HepG2 (cell line): Measurements from ENCODE around the gene ARPC3. TPM values are rescaled to one million over a fixed set of nuclear protein-coding genes. Genes with fewer than 3 reads are reported as not detected.

Experiments
- CBX1 ChIP-seq: IDR thresholded peaks from one replicate; pipeline ENCODE4 v1.6.1; 2016; ENCODE audit warnings: antibody characterized with exemption, low read depth
- ERF ChIP-seq: IDR thresholded peaks from 2 replicates; pipeline ENCODE4 v1.6.1; 2018; ENCODE audit warnings: missing biosample characterization, missing genetic modification reagents
- HNRNPUL1 ChIP-seq: fragments of 200-400 bp; formaldehyde crosslinking; IDR thresholded peaks from 2 replicates; pipeline ENCODE4 v1.6.1; 2017; ENCODE audit warnings: low read depth, mild to moderate bottlenecking, low read length, moderate library complexity
- IRX3 ChIP-seq: sonication (generic); formaldehyde crosslinking; IDR thresholded peaks from 2 replicates; pipeline ENCODE4 v1.8.1; 2023; ENCODE audit warnings: mild to moderate bottlenecking, low read depth, missing genetic modification reagents, borderline replicate concordance
- MEF2D ChIP-seq: sonication (generic); formaldehyde crosslinking; IDR thresholded peaks from 2 replicates; pipeline ENCODE4 v1.5.1; 2020; ENCODE audit warnings: mild to moderate bottlenecking, missing genetic modification reagents
- RFX5 ChIP-seq: IDR thresholded peaks from 2 replicates; pipeline ENCODE4 v1.6.1; 2011; ENCODE audit warnings: low read depth, low read length, improper control_type of control experiment
- SNAPC2 ChIP-seq: sonication (generic); formaldehyde crosslinking; IDR thresholded peaks from 2 replicates; pipeline ENCODE4 v1.8.1; 2022; ENCODE audit warnings: mild to moderate bottlenecking, missing genetic modification reagents
- SP2 ChIP-seq: sonication (generic); formaldehyde crosslinking; IDR thresholded peaks from 2 replicates; pipeline ENCODE4 v1.5.1; 2020; ENCODE audit warnings: mild to moderate bottlenecking, missing genetic modification reagents
- SSRP1 ChIP-seq: IDR thresholded peaks from 2 replicates; pipeline ENCODE4 v1.6.1; 2016; ENCODE audit warnings: control low read depth
- TAF1 ChIP-seq: sonication (generic); formaldehyde crosslinking; IDR thresholded peaks from 2 replicates; pipeline ENCODE4 v1.4.0; 2020; ENCODE audit warnings: missing genetic modification reagents
- TEAD2 ChIP-seq: sonication (generic); formaldehyde crosslinking; IDR thresholded peaks from 2 replicates; pipeline ENCODE4 v1.9.0; 2021; ENCODE audit warnings: missing genetic modification reagents
- YY1 ChIP-seq: IDR thresholded peaks from 2 replicates; pipeline ENCODE4 v1.6.1; 2011; ENCODE audit warnings: low read length, low read depth, moderate library complexity, mild to moderate bottlenecking; ENCODE audit not compliant: insufficient read depth, insufficient replicate concordance
- ZBTB1 ChIP-seq: sonication (generic); formaldehyde crosslinking; IDR thresholded peaks from 2 replicates; pipeline ENCODE4 v1.4.0; 2020; ENCODE audit warnings: missing genetic modification reagents, borderline replicate concordance
- ZBTB8A ChIP-seq: sonication (generic); formaldehyde crosslinking; IDR thresholded peaks from 2 replicates; pipeline ENCODE4 v1.4.0; 2020; ENCODE audit warnings: mild to moderate bottlenecking, low read depth, missing genetic modification reagents, borderline replicate concordance
- ZKSCAN5 ChIP-seq: sonication (generic); formaldehyde crosslinking; IDR thresholded peaks from 2 replicates; pipeline ENCODE4 v1.5.1; 2020; ENCODE audit warnings: mild to moderate bottlenecking, missing genetic modification reagents
- ZMAT3 ChIP-seq: sonication (generic); formaldehyde crosslinking; conservative IDR thresholded peaks from 2 replicates; pipeline ENCODE4 v1.7.0; 2021; ENCODE audit warnings: missing genetic modification reagents
- ZNF232 ChIP-seq: sonication (generic); formaldehyde crosslinking; IDR thresholded peaks from 2 replicates; pipeline ENCODE4 v1.4.0; 2020; ENCODE audit warnings: missing genetic modification reagents, borderline replicate concordance
- ZNF253 ChIP-seq: sonication (generic); formaldehyde crosslinking; IDR thresholded peaks from 2 replicates; pipeline ENCODE4 v1.8.0; 2022; ENCODE audit warnings: mild to moderate bottlenecking, missing genetic modification reagents, borderline replicate concordance
- ZNF296 ChIP-seq: sonication (generic); formaldehyde crosslinking; conservative IDR thresholded peaks from 2 replicates; pipeline ENCODE4 v1.5.0; 2020; ENCODE audit warnings: mild to moderate bottlenecking, missing genetic modification reagents
- ZNF382 ChIP-seq: sonication (generic); formaldehyde crosslinking; IDR thresholded peaks from 2 replicates; pipeline ENCODE4 v1.5.0; 2020; ENCODE audit warnings: missing genetic modification reagents, mild to moderate bottlenecking, borderline replicate concordance
- ZNF598 ChIP-seq: sonication (generic); formaldehyde crosslinking; IDR thresholded peaks from 2 replicates; pipeline ENCODE4 v1.5.1; 2020; ENCODE audit warnings: mild to moderate bottlenecking, missing genetic modification reagents, borderline replicate concordance
- ZNF644 ChIP-seq: IDR thresholded peaks from 2 replicates; pipeline ENCODE4 v1.6.1; 2016; ENCODE audit warnings: low read depth
- polyA plus RNA-seq, 8 experiments: library from polyadenylated mRNA; depleted of rRNA in 3 of 8; stranded (reverse) in 7 of 8; unstranded in 1 of 8; fragments of >200 nt; fragmentation: Illumina TruSeq in 4 of 8; extraction: Trizol in 4 of 8; gene quantifications; 2 replicates each; pipeline versions ENCODE4 v1.2.1 to v1.2.3, GENCODE V29; 2011 to 2016; ENCODE audit warnings: low read depth in 4 of 8, missing spikeins in 1 of 8, mixed read lengths in 1 of 8; ENCODE audit not compliant: insufficient read depth in 1 of 8
- total RNA-seq, 5 experiments: library from RNA; depleted of rRNA; stranded (reverse); fragments of >200 nt; fragmentation: Illumina TruSeq; extraction: Trizol; gene quantifications; 2 replicates each; pipeline ENCODE4 v1.2.3, GENCODE V29; 2016; ENCODE audit warnings: low read depth in 1 of 5
- TF ChIP-seq, protein P1 (sequence below): sonication (generic); formaldehyde crosslinking; IDR thresholded peaks from 2 replicates; pipeline ENCODE4 v1.8.0; 2022; ENCODE audit warnings: missing genetic modification reagents, mild to moderate bottlenecking, borderline replicate concordance
- TF ChIP-seq, protein P2 (sequence below): sonication (generic); formaldehyde crosslinking; IDR thresholded peaks from 2 replicates; pipeline ENCODE4 v1.8.0; 2022; ENCODE audit warnings: mild to moderate bottlenecking, missing genetic modification reagents, borderline replicate concordance
- TF ChIP-seq, protein P3 (sequence below): sonication (generic); formaldehyde crosslinking; IDR thresholded peaks from 2 replicates; pipeline ENCODE4 v1.4.0; 2020; ENCODE audit warnings: mild to moderate bottlenecking, missing genetic modification reagents, borderline replicate concordance
- TF ChIP-seq, protein P4 (sequence below): sonication (generic); formaldehyde crosslinking; conservative IDR thresholded peaks from 2 replicates; pipeline ENCODE4 v1.8.1; 2023; ENCODE audit warnings: missing genetic modification reagents

The ARPC3 gene
- total and polyA plus RNA-seq, 2 of the 13 experiments (the other 11 are each of a cell fraction or from before 2014, with no cell fraction given) = 32.7 to 234 TPM

DNA sequence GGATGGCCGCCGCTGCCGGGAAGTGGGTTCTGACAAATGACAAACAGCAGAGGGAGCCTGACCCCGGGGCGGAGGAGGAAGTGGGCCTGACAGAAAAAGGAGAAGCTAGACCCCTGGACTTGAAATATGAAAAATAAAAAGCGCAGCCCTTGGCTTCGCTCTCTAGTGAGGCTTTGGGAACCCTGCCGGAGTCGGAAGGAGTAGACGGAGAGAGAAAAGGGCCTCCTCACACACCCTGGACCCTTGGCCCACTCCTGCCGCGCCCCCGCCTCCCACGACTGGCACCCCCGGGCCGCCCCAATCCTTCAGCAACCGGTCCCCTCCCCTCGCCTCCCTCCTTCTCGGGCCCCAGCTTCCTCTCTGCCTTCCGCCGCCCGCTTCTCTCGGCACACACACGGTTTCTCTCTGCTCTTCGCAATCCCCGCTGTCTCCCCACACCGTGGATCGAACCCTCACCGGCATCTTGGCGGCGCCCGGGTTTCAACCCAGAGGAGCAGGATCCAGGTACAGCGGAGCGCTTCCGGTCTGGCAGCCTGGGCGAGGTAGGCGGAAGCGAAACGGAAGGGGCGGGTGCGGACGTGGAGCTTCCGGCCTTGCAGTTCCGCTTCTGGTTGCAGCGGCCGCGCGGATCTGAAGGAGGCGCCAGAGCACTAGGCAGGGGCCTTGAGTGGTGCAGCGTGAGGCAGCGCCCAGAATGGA lies at the start of gene ARPC3 (continued):
- TF ChIP-seq IRX3 = no peak
- no peak for TF ChIP-seq HNRNPUL1
- peak; percentile 64; the same call in 1 of the 2 replicates for TF ChIP-seq TAF1 (CRISPR knock-in tag)
- TF ChIP-seq, protein P1, sequence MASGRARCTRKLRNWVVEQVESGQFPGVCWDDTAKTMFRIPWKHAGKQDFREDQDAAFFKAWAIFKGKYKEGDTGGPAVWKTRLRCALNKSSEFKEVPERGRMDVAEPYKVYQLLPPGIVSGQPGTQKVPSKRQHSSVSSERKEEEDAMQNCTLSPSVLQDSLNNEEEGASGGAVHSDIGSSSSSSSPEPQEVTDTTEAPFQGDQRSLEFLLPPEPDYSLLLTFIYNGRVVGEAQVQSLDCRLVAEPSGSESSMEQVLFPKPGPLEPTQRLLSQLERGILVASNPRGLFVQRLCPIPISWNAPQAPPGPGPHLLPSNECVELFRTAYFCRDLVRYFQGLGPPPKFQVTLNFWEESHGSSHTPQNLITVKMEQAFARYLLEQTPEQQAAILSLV (CRISPR knock-in tag) = 0 out of 2 replicates have a peak, but pooled peaks have one; percentile 80
- no peak for TF ChIP-seq ZKSCAN5 (CRISPR knock-in tag)
- peak; percentile 65 for TF ChIP-seq YY1
- TF ChIP-seq SP2 (CRISPR knock-in tag) = peak; percentile 92
- no peak for TF ChIP-seq ZNF382 (CRISPR knock-in tag)
- TF ChIP-seq CBX1 = no peak
- TF ChIP-seq ERF (CRISPR knock-in tag) = peak; percentile 87; the same call in 1 of the 2 replicates
- TF ChIP-seq SSRP1 (CRISPR knock-in tag) = no peak
- TF ChIP-seq, protein P2, sequence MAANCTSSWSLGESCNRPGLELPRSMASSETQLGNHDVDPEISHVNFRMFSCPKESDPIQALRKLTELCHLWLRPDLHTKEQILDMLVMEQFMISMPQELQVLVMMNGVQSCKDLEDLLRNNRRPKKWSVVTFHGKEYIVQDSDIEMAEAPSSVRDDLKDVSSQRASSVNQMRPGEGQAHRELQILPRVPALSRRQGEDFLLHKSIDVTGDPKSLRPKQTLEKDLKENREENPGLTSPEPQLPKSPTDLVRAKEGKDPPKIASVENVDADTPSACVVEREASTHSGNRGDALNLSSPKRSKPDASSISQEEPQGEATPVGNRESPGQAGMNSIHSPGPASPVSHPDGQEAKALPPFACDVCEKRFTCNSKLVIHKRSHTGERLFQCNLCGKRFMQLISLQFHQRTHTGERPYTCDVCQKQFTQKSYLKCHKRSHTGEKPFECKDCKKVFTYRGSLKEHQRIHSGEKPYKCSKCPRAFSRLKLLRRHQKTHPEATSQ (CRISPR knock-in tag) = no peak; the same call in 1 of the 2 replicates
- no peak for TF ChIP-seq RFX5
- no peak for TF ChIP-seq ZNF296 (CRISPR knock-in tag)
- TF ChIP-seq, protein P3, sequence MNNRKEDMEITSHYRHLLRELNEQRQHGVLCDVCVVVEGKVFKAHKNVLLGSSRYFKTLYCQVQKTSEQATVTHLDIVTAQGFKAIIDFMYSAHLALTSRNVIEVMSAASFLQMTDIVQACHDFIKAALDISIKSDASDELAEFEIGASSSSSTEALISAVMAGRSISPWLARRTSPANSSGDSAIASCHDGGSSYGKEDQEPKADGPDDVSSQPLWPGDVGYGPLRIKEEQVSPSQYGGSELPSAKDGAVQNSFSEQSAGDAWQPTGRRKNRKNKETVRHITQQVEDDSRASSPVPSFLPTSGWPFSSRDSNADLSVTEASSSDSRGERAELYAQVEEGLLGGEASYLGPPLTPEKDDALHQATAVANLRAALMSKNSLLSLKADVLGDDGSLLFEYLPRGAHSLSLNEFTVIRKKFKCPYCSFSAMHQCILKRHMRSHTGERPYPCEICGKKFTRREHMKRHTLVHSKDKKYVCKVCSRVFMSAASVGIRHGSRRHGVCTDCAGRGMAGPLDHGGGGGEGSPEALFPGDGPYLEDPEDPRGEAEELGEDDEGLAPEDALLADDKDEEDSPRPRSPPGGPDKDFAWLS (CRISPR knock-in tag) = no peak
- TF ChIP-seq ZBTB1 (CRISPR knock-in tag) = no peak
- no peak for TF ChIP-seq TEAD2 (CRISPR knock-in tag)
- TF ChIP-seq ZNF644 (CRISPR knock-in tag) = no peak
- peak; percentile 74; the same call in 1 of the 2 replicates for TF ChIP-seq MEF2D
- TF ChIP-seq SNAPC2 (CRISPR knock-in tag) = peak; percentile 34; the same call in 1 of the 2 replicates
- TF ChIP-seq ZMAT3 (CRISPR knock-in tag) = no peak
- TF ChIP-seq ZNF598 (CRISPR knock-in tag) = peak; percentile 54; the same call in 1 of the 2 replicates
- 0 out of 2 replicates have a peak, but pooled peaks have one; percentile 15 for TF ChIP-seq ZNF232 (CRISPR knock-in tag)
- TF ChIP-seq ZBTB8A (CRISPR knock-in tag) = no peak
- TF ChIP-seq, protein P4, sequence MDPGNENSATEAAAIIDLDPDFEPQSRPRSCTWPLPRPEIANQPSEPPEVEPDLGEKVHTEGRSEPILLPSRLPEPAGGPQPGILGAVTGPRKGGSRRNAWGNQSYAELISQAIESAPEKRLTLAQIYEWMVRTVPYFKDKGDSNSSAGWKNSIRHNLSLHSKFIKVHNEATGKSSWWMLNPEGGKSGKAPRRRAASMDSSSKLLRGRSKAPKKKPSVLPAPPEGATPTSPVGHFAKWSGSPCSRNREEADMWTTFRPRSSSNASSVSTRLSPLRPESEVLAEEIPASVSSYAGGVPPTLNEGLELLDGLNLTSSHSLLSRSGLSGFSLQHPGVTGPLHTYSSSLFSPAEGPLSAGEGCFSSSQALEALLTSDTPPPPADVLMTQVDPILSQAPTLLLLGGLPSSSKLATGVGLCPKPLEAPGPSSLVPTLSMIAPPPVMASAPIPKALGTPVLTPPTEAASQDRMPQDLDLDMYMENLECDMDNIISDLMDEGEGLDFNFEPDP = no peak
- TF ChIP-seq ZNF253 (CRISPR knock-in tag) = no peak
